Endothelial cell of umbilical vein (primary cell): ENCODE data around the gene CDK17. TPM values are rescaled to one million over a fixed set of nuclear protein-coding genes. Genes with fewer than 3 reads are reported as not detected.

Source experiments
- BruUV-seq: library from RNA; stranded (reverse); fragments of 400-500 nt; replicated peaks from 2 replicates; lab custom pipeline; 2021; lab: Mats Ljungman, UMichigan
- CTCF ChIA-PET: fragments of 300-600, 350-600 bp; sonication (Branson Sonifier 250); formaldehyde crosslinking; loops from one replicate; lab custom pipeline; 2021; ENCODE audit warnings: antibody characterized with exemption, inconsistent platforms; lab: Charles Lee
- POLR2A ChIA-PET: fragments of 300-600, 350-600 bp; sonication (Branson Sonifier 250); formaldehyde crosslinking; loops from one replicate; lab custom pipeline; 2021; ENCODE audit warnings: antibody characterized with exemption, inconsistent platforms; lab: Charles Lee
- DNase-seq: peaks from one replicate; pipeline ENCODE4 v3.0.0-alpha.2; 2011; ENCODE audit warnings: low read depth, low spot score
- FAIRE-seq: peaks from 2 replicates; lab custom pipeline; 2011; peaks lifted over from hg19 to GRCh38; lab: Jason Lieb, UNC
- H2AFZ ChIP-seq: 2 replicates; pipeline ENCODE4 v1.6.0; 2012; ENCODE audit warnings: low read depth, low read length, control low read depth, inconsistent platforms
- H3K27ac ChIP-seq: 2 replicates; pipeline ENCODE4 v1.5.1; 2011; ENCODE audit warnings: low read depth, mild to moderate bottlenecking, control low read depth, low read length, moderate library complexity; ENCODE audit not compliant: insufficient read depth
- H3K27me3 ChIP-seq, 2 experiments: 2 replicates each; pipeline versions ENCODE4 v1.6.0 to v1.6.1; 2011; ENCODE audit warnings: low read length in 2 of 2, mixed read lengths in 1 of 2; ENCODE audit not compliant: control insufficient read depth in 2 of 2, insufficient read depth in 2 of 2
- H3K36me3 ChIP-seq, 2 experiments: 2 replicates in 1 of 2; 3 replicates in 1 of 2; pipeline ENCODE4 v1.5.1; 2011; ENCODE audit warnings: low read length in 2 of 2, mild to moderate bottlenecking in 1 of 2, moderate library complexity in 1 of 2; ENCODE audit not compliant: control insufficient read depth in 2 of 2, insufficient read depth in 2 of 2; ENCODE audit errors: extremely low read depth in 1 of 2
- H3K4me1 ChIP-seq: 3 replicates; pipeline ENCODE4 v1.5.1; 2011; ENCODE audit warnings: mild to moderate bottlenecking, low read length; ENCODE audit not compliant: control insufficient read depth, insufficient read depth; ENCODE audit errors: extremely low read depth
- H3K4me2 ChIP-seq: 2 replicates; pipeline ENCODE4 v1.6.1; 2011; ENCODE audit warnings: low read length, control low read depth, mixed read lengths; ENCODE audit not compliant: insufficient read depth
- H3K4me3 ChIP-seq, 3 experiments: fragments of 200-600 bp in 1 of 3; sonication (generic), shearing (Covaris generic) in 1 of 3; replicated peaks in 1 of 3; 2 replicates each; pipeline ENCODE4 v1.5.1; 2011 to 2016; ENCODE audit warnings: control low read depth in 3 of 3, low read length in 3 of 3, mild to moderate bottlenecking in 2 of 3, inconsistent platforms in 1 of 3, low read depth in 1 of 3, moderate library complexity in 1 of 3; ENCODE audit not compliant: insufficient read depth in 1 of 3
- H3K79me2 ChIP-seq: 2 replicates; pipeline ENCODE4 v1.6.0; 2012; ENCODE audit warnings: low read length, inconsistent platforms; ENCODE audit not compliant: control insufficient read depth, insufficient read depth
- H3K9ac ChIP-seq: replicated peaks from 2 replicates; pipeline ENCODE3; 2011; ENCODE audit warnings: low read length, control low read depth; ENCODE audit not compliant: insufficient read depth; ENCODE audit errors: extremely low read depth
- H3K9me1 ChIP-seq: replicated peaks from 3 replicates; pipeline ENCODE4 v1.6.0; 2011; ENCODE audit warnings: mild to moderate bottlenecking, low read length; ENCODE audit not compliant: control insufficient read depth, insufficient read depth; ENCODE audit errors: extremely low read depth
- H3K9me3 ChIP-seq: replicated peaks from 2 replicates; pipeline ENCODE4 v1.5.1; 2012; ENCODE audit warnings: low read length, inconsistent platforms; ENCODE audit not compliant: control insufficient read depth, insufficient read depth
- H4K20me1 ChIP-seq: replicated peaks from 2 replicates; pipeline ENCODE3; 2011; ENCODE audit warnings: mild to moderate bottlenecking, low read length; ENCODE audit not compliant: control insufficient read depth, insufficient read depth; ENCODE audit errors: extremely low read depth
- EZH2 ChIP-seq: IDR thresholded peaks from 2 replicates; pipeline ENCODE4 v1.6.1; 2012; ENCODE audit warnings: borderline replicate concordance, low read depth, mild to moderate bottlenecking, moderate library complexity, low read length, inconsistent platforms; ENCODE audit not compliant: severe bottlenecking
- FOS ChIP-seq: IDR thresholded peaks from 2 replicates; pipeline ENCODE4 v1.6.1; 2011; ENCODE audit warnings: mild to moderate bottlenecking, low read length, moderate library complexity, borderline replicate concordance; ENCODE audit not compliant: insufficient read depth
- GATA2 ChIP-seq: IDR thresholded peaks from 2 replicates; pipeline ENCODE4 v1.7.0; 2011; ENCODE audit warnings: low read depth, mild to moderate bottlenecking, moderate library complexity, mixed read lengths, low read length; ENCODE audit not compliant: insufficient read length, insufficient read depth
- JUN ChIP-seq: IDR thresholded peaks from 2 replicates; pipeline ENCODE4 v1.6.1; 2011; ENCODE audit warnings: borderline replicate concordance, low read depth; ENCODE audit not compliant: insufficient read length, insufficient read depth
- MAX ChIP-seq: IDR thresholded peaks from 2 replicates; pipeline ENCODE4 v1.6.1; 2011; ENCODE audit not compliant: insufficient read depth, insufficient read length
- MYC ChIP-seq: IDR thresholded peaks from one replicate; pipeline ENCODE4 v1.6.1; 2011; ENCODE audit warnings: mild to moderate bottlenecking, low read depth, low read length
- POLR2A ChIP-seq: IDR thresholded peaks from 2 replicates; pipeline ENCODE4 v1.6.1; 2012; ENCODE audit warnings: low read depth, mild to moderate bottlenecking, control low read depth, low read length
- POLR2AphosphoS5 ChIP-seq: IDR thresholded peaks from 2 replicates; pipeline ENCODE4 v1.6.1; 2012; ENCODE audit warnings: low read depth, mild to moderate bottlenecking, control low read depth, low read length, moderate library complexity; ENCODE audit not compliant: insufficient read depth
- dilution Hi-C: fragments of 300-500 bp; cut with MboI; formaldehyde crosslinking; loops from one replicate; pipeline ENCODE4 v1.15.0; 2019; ENCODE audit warnings: low sequenced_read_pairs; ENCODE audit not compliant: extremely low pct_ligation_motif_present
- intact Hi-C: fragments of 100-400 bp; cut with micrococcal nuclease; formaldehyde crosslinking; loops from one replicate; pipeline ENCODE4 v1.10.0; 2022
- polyA plus RNA-seq, 4 experiments: library from polyadenylated mRNA; depleted of rRNA in 3 of 4; stranded (reverse) in 3 of 4; unstranded in 1 of 4; fragments of >200 nt; gene quantifications; 2 replicates each; pipeline versions ENCODE4 v1.2.1 to v1.2.3, GENCODE V29; 2011 to 2012; ENCODE audit warnings: missing spikeins in 1 of 4
- total RNA-seq: library from RNA; stranded (reverse); gene quantifications from 2 replicates; pipeline ENCODE4 v1.2.3, GENCODE V29; 2021
- TF ChIP-seq, protein P1 (sequence below), 2 donors: IDR thresholded peaks; 1 replicate in 1 of 2; 2 replicates in 1 of 2; pipeline ENCODE4 v1.5.1; 2011; ENCODE audit warnings: low read length in 2 of 2, mild to moderate bottlenecking in 2 of 2, moderate library complexity in 2 of 2, control low read depth in 1 of 2, inconsistent platforms in 1 of 2, low read depth in 1 of 2; ENCODE audit not compliant: insufficient read depth in 1 of 2; ENCODE audit errors: extremely low read depth in 1 of 2

The CDK17 gene
- total and polyA plus RNA-seq, 2 donors (not counting 3 experiments of a cell fraction or from before 2014, with no cell fraction given): 61.1 to 176 TPM

GRCh38 chr12:96386794-96387193, 13.4 kb downstream of the CDK17 start:
- POLR2A ChIA-PET: interaction anchor here (1.0 to 1.8 kb wide), 2 partner anchors 11 to 59 kb away, joined by 4 to 7 read pairs; no protein-coding TSS in a partner anchor
- H3K9ac ChIP-seq: no peak overlapping the region
- H2AFZ ChIP-seq: no peak overlapping the region
- CTCF ChIA-PET: interaction anchor here (1.6 kb wide), 1 partner anchor 18 kb away, joined by 5 read pairs; no protein-coding TSS in a partner anchor
- peaks cover 100% of the 10 kb centered on the region for H3K79me2 ChIP-seq
- peak overlapping the region; percentile 5 for H3K4me2 ChIP-seq
- peaks cover 59% of the 10 kb centered on the region for H3K4me1 ChIP-seq
- intact Hi-C loops (no loop called here), dilution Hi-C loops (loop anchor here (5.0 kb wide), 1 partner anchor 116 kb away; no protein-coding TSS in a partner anchor)
- H4K20me1 ChIP-seq: peaks cover 28% of the 10 kb centered on the region
- no peak overlapping the region for H3K4me3 ChIP-seq
- no peaks in the 10 kb centered on the region for H3K9me1 ChIP-seq
- H3K27ac ChIP-seq: no peak overlapping the region
- FAIRE-seq (no peak), DNase-seq (no peak)
- no peaks in the 10 kb centered on the region for H3K27me3 ChIP-seq
- no TSS peak for BruUV-seq
- H3K9me3 ChIP-seq: no peaks in the 10 kb centered on the region
- TF ChIP-seq FOS: no peak
- TF ChIP-seq POLR2A: no peak
- TF ChIP-seq JUN: no peak
- TF ChIP-seq GATA2: no peak
- TF ChIP-seq MYC: no peak
- no peak for TF ChIP-seq POLR2AphosphoS5
- TF ChIP-seq EZH2: no peak
- no peak for TF ChIP-seq MAX
- TF ChIP-seq, protein P1, sequence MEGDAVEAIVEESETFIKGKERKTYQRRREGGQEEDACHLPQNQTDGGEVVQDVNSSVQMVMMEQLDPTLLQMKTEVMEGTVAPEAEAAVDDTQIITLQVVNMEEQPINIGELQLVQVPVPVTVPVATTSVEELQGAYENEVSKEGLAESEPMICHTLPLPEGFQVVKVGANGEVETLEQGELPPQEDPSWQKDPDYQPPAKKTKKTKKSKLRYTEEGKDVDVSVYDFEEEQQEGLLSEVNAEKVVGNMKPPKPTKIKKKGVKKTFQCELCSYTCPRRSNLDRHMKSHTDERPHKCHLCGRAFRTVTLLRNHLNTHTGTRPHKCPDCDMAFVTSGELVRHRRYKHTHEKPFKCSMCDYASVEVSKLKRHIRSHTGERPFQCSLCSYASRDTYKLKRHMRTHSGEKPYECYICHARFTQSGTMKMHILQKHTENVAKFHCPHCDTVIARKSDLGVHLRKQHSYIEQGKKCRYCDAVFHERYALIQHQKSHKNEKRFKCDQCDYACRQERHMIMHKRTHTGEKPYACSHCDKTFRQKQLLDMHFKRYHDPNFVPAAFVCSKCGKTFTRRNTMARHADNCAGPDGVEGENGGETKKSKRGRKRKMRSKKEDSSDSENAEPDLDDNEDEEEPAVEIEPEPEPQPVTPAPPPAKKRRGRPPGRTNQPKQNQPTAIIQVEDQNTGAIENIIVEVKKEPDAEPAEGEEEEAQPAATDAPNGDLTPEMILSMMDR (IDR thresholded peaks at IDR 0.05; ENCODE audit: extremely low read depth in 1 of 2, insufficient read depth in 1 of 2, low read depth in 1 of 2, low read length in 2 of 2): no peak
- peaks cover 2 to 5% of the 10 kb centered on the region in 2 experiments for H3K36me3 ChIP-seq
